Activated CD8-positive, alpha-beta T cell treated with anti-CD3 and anti-CD28 coated beads for 36 hours (primary cell): ENCODE data around the gene MNX1. TPM values are rescaled to one million over a fixed set of nuclear protein-coding genes. Genes with fewer than 3 reads are reported as not detected.

Source experiments
- ATAC-seq: fragments of 200-7000 bp; cut with Tn5 transposase; one replicate; pipeline ENCODE4 v1.10.0; 2021; ENCODE audit warnings: mild to moderate bottlenecking, moderate library complexity
- CTCF ChIA-PET: fragments of 350-600 bp; sonication (Branson Sonifier 250); formaldehyde crosslinking; loops from one replicate; lab custom pipeline; 2021; ENCODE audit warnings: antibody characterized with exemption; lab: Charles Lee
- POLR2A ChIA-PET: fragments of 350-600 bp; sonication (Branson Sonifier 250); formaldehyde crosslinking; loops from one replicate; lab custom pipeline; 2021; ENCODE audit warnings: antibody characterized with exemption; lab: Charles Lee
- DNase-seq: peaks from one replicate; pipeline ENCODE4 v3.0.0-alpha.2; 2020
- H3K27ac Mint-ChIP-seq: one replicate; pipeline ENCODE4 v1.8.0; 2021; ENCODE audit warnings: mild to moderate bottlenecking, mixed read lengths
- H3K27me3 Mint-ChIP-seq: one replicate; pipeline ENCODE4 v1.8.0; 2021; ENCODE audit warnings: mixed read lengths
- H3K36me3 Mint-ChIP-seq: one replicate; pipeline ENCODE4 v1.8.0; 2021; ENCODE audit warnings: low read depth, mixed read lengths
- H3K4me1 Mint-ChIP-seq: one replicate; pipeline ENCODE4 v1.8.0; 2021; ENCODE audit warnings: low read depth, mixed read lengths
- H3K4me3 Mint-ChIP-seq: one replicate; pipeline ENCODE4 v1.8.0; 2021; ENCODE audit warnings: mild to moderate bottlenecking, moderate library complexity, mixed read lengths
- H3K9me3 Mint-ChIP-seq: one replicate; pipeline ENCODE4 v1.8.0; 2021; ENCODE audit warnings: mixed read lengths
- intact Hi-C: fragments of 100-400 bp; cut with micrococcal nuclease; formaldehyde crosslinking; loops from one replicate; pipeline ENCODE4 v1.10.0; 2022
- total RNA-seq, 2 experiments: library from RNA; stranded (reverse); gene quantifications; one replicate each; pipeline ENCODE4 v1.2.3, GENCODE V29; 2021
- TF ChIP-seq, protein P1 (sequence below): fragments of 200-600 bp; IDR thresholded peaks from one replicate; pipeline ENCODE4 v1.8.0; 2022; ENCODE audit warnings: antibody characterized with exemption, mild to moderate bottlenecking

Gene MNX1
- total RNA-seq, 2 experiments from 2014 or later = not detected

- H3K4me3 Mint-ChIP-seq = no peak overlapping the region
- H3K36me3 Mint-ChIP-seq = no peaks in the 10 kb centered on the region
- TF ChIP-seq, protein P1, sequence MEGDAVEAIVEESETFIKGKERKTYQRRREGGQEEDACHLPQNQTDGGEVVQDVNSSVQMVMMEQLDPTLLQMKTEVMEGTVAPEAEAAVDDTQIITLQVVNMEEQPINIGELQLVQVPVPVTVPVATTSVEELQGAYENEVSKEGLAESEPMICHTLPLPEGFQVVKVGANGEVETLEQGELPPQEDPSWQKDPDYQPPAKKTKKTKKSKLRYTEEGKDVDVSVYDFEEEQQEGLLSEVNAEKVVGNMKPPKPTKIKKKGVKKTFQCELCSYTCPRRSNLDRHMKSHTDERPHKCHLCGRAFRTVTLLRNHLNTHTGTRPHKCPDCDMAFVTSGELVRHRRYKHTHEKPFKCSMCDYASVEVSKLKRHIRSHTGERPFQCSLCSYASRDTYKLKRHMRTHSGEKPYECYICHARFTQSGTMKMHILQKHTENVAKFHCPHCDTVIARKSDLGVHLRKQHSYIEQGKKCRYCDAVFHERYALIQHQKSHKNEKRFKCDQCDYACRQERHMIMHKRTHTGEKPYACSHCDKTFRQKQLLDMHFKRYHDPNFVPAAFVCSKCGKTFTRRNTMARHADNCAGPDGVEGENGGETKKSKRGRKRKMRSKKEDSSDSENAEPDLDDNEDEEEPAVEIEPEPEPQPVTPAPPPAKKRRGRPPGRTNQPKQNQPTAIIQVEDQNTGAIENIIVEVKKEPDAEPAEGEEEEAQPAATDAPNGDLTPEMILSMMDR = no peak
- H3K27me3 Mint-ChIP-seq = peaks cover 8% of the 10 kb centered on the region
- peaks cover 2% of the 10 kb centered on the region for H3K9me3 Mint-ChIP-seq
- DNase-seq (no peak), ATAC-seq (no peak)
- ChIA-PET POLR2A (no interaction called here), CTCF (no interaction called here)
- H3K27ac Mint-ChIP-seq = no peak overlapping the region
- intact Hi-C loops = no loop called here
- no peaks in the 10 kb centered on the region for H3K4me1 Mint-ChIP-seq
Measured at GRCh38 chr7:157056957-157057902, 46.8 kb upstream of the MNX1 start.

DNA sequence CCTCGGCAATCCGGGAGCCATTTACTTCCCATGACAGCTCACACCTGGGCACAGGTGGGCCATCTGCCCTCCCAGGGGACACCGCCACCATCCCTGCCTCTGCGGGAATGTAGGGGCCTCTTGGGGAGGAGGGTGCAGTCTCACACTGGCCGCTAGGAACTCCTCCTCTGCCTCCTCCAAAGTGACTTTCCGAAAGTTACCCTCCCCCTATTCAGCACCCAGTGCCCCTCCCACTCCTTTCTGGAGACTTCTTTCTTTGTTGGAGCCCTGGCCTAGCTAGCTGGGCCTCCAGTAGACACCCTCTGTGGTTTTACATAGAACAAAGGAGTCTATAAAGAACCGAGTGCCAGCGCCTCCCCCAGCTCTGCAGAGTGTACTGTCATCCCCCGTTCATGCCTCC lies 45.8 kb upstream of the MNX1 start:
- TF ChIP-seq, protein P1 = no peak
- peaks cover 1% of the 10 kb centered on the region for H3K9me3 Mint-ChIP-seq
- peaks cover 8% of the 10 kb centered on the region for H3K27me3 Mint-ChIP-seq
- no peak overlapping the region for H3K4me3 Mint-ChIP-seq
- H3K27ac Mint-ChIP-seq = no peak overlapping the region
- no peaks in the 10 kb centered on the region for H3K4me1 Mint-ChIP-seq
- POLR2A ChIA-PET = no interaction called here
- ATAC-seq (no peak), DNase-seq (no peak)
- intact Hi-C loops = no loop called here
- CTCF ChIA-PET = no interaction called here
- H3K36me3 Mint-ChIP-seq = no peaks in the 10 kb centered on the region

DNA sequence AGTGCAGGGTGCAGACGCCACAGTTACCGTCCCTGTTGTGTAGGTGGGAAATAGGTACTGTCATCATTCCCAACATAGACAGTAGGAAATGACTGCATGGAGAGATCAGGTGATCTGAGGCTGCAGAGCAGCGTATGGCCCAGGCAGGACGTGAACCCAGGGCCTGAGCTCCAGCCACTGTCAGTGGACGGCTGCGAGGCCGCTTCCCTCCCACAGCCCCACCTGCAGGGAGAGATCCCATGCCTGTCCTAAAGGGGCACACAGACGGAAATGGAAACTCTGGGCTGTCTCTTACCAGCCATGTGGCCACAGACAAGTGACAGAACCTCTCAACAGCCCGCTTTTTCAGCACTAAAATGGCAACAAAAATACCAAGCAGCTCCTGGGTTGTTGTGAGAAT lies 44.5 kb upstream of the MNX1 start:
- no peak overlapping the region for H3K27ac Mint-ChIP-seq
- ATAC-seq (no peak), DNase-seq (no peak)
- intact Hi-C loops = no loop called here
- H3K4me1 Mint-ChIP-seq = no peaks in the 10 kb centered on the region
- H3K27me3 Mint-ChIP-seq = peaks cover 6% of the 10 kb centered on the region
- H3K4me3 Mint-ChIP-seq = no peak overlapping the region
- ChIA-PET POLR2A (no interaction called here), CTCF (no interaction called here)
- H3K9me3 Mint-ChIP-seq = peaks cover 1% of the 10 kb centered on the region
- TF ChIP-seq, protein P1 = no peak
- H3K36me3 Mint-ChIP-seq = no peaks in the 10 kb centered on the region

DNA sequence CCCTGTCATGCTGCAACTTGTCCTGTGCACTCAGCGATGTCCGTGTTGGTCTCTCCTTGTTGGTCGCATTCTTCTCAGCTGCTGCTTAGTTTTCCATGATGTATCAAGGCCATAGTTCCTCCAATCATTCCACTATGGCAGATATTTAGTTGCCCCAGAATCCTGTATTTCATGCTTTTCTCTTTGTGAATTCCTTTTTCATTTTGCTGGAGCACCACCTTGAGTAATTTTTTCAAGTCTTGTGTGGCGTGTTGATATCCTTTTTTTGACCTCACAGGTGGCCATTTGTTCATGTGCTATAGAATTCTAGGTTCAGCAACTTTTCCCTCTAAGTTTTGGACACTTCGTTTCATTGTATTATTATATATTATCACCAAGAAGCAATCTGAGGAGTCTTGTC lies 42.7 kb upstream of the MNX1 start:
- no peaks in the 10 kb centered on the region for H3K4me1 Mint-ChIP-seq
- H3K9me3 Mint-ChIP-seq = peaks cover 1% of the 10 kb centered on the region
- no peak overlapping the region for H3K4me3 Mint-ChIP-seq
- DNase-seq (no peak), ATAC-seq (no peak)
- POLR2A ChIA-PET = interaction anchor here (0.6 kb wide), 1 partner anchor 880 kb away, joined by 3 read pairs; no protein-coding TSS in a partner anchor
- H3K27ac Mint-ChIP-seq = no peak overlapping the region
- TF ChIP-seq, protein P1 = no peak
- peaks cover 10% of the 10 kb centered on the region for H3K27me3 Mint-ChIP-seq
- CTCF ChIA-PET = no interaction called here
- intact Hi-C loops = no loop called here
- H3K36me3 Mint-ChIP-seq = no peaks in the 10 kb centered on the region

DNA sequence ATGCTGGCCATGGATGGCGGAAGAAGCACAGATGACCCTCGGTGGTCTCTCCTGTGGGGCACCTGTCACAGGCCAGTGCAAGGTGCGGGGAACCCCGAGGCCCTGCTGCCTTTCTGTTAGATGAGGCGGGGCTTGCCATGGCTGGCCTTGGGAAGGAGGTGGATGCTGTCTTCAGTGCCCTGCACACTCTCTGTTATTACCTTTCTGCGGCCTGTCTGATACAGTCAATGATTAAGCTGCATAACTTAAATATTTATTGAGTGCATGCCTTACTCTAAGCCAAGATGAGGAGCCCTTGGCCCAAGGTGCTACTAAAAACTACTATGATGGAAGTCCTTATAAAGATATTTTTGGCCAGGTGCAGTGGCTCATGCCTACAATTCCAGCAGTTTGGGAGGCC lies 36.7 kb upstream of the MNX1 start:
- POLR2A ChIA-PET = no interaction called here
- CTCF ChIA-PET = no interaction called here
- H3K27ac Mint-ChIP-seq = no peak overlapping the region

More for the DNA sequence above, 36.7 kb upstream of the MNX1 start:
- TF ChIP-seq, protein P1 = no peak
- no peak for ATAC-seq
- no peaks in the 10 kb centered on the region for H3K4me1 Mint-ChIP-seq
- peaks cover 7% of the 10 kb centered on the region for H3K27me3 Mint-ChIP-seq
- no peak overlapping the region for H3K4me3 Mint-ChIP-seq
- intact Hi-C loops = no loop called here
- no peaks in the 10 kb centered on the region for H3K36me3 Mint-ChIP-seq
- H3K9me3 Mint-ChIP-seq = no peaks in the 10 kb centered on the region
- DNase-seq = no peak
